Activated CD4-positive, alpha-beta memory T cell treated with anti-CD3 and anti-CD28 coated beads, Interleukin-2, amount 10 ng/mL, durations not matched to agents 7 days and 5 days (primary cell): ENCODE measurements around the gene FAM184B. TPM values are rescaled to one million over a fixed set of nuclear protein-coding genes. Genes with fewer than 3 reads are reported as not detected.

ENCODE experiments used
- CTCF ChIA-PET: fragments of 350-600 bp; sonication (Branson Sonifier 250); formaldehyde crosslinking; loops from one replicate; lab custom pipeline; 2021; ENCODE audit warnings: antibody characterized with exemption, inconsistent platforms; lab: Charles Lee
- POLR2A ChIA-PET: fragments of 350-600 bp; sonication (Branson Sonifier 250); formaldehyde crosslinking; loops from one replicate; lab custom pipeline; 2021; ENCODE audit warnings: antibody characterized with exemption; lab: Charles Lee
- DNase-seq: peaks from one replicate; pipeline ENCODE4 v3.0.0-alpha.2; 2020
- H3K27ac Mint-ChIP-seq: one replicate; pipeline ENCODE4 v1.8.0; 2021; ENCODE audit warnings: mild to moderate bottlenecking, mixed read lengths
- H3K27me3 Mint-ChIP-seq: one replicate; pipeline ENCODE4 v1.8.0; 2021; ENCODE audit warnings: mixed read lengths
- H3K36me3 Mint-ChIP-seq: one replicate; pipeline ENCODE4 v1.8.0; 2021; ENCODE audit warnings: low read depth, mixed read lengths
- H3K4me1 Mint-ChIP-seq: one replicate; pipeline ENCODE4 v1.8.0; 2021; ENCODE audit warnings: mixed read lengths
- H3K4me3 Mint-ChIP-seq: one replicate; pipeline ENCODE4 v1.8.0; 2021; ENCODE audit warnings: mild to moderate bottlenecking, mixed read lengths
- H3K9me3 Mint-ChIP-seq: one replicate; pipeline ENCODE4 v1.8.0; 2021; ENCODE audit warnings: mixed read lengths
- total RNA-seq, 2 experiments: library from RNA; stranded (reverse); gene quantifications; one replicate each; pipeline ENCODE4 v1.2.3, GENCODE V29; 2021

FAM184B gene
- not detected for total RNA-seq

- H3K27ac Mint-ChIP-seq = no peak within 1 kb of the TSS
- H3K4me1 Mint-ChIP-seq = peaks cover 10% of the 10 kb centered on the region
- no peaks in the 10 kb centered on the region for H3K36me3 Mint-ChIP-seq
- CTCF ChIA-PET = no interaction called here
- H3K27me3 Mint-ChIP-seq = peaks cover 40% of the 10 kb centered on the region
- POLR2A ChIA-PET = no interaction called here
- H3K4me3 Mint-ChIP-seq = no peak within 1 kb of the TSS
- DNase-seq = no peak
- H3K9me3 Mint-ChIP-seq = no peaks in the 10 kb centered on the region
Measured at GRCh38 chr4:17781300-17782287, at the start of gene FAM184B. Gene FAM184B, minus strand, starts transcription at chr4:17781621. Its CDS starts 322 bp downstream, at chr4:17781299.

- POLR2A ChIA-PET = no interaction called here
- Mint-ChIP-seq H3K27me3 (no peaks in the 10 kb centered on the region), H3K4me3 (no peak overlapping the region), H3K4me1 (peaks cover 32% of the 10 kb centered on the region), H3K9me3 (no peaks in the 10 kb centered on the region), H3K36me3 (peaks cover 66% of the 10 kb centered on the region), H3K27ac (no peak overlapping the region)
- CTCF ChIA-PET = no interaction called here
- DNase-seq = no peak
Measured at GRCh38 chr4:17823871-17824669, 42.6 kb upstream of the FAM184B start.

DNA sequence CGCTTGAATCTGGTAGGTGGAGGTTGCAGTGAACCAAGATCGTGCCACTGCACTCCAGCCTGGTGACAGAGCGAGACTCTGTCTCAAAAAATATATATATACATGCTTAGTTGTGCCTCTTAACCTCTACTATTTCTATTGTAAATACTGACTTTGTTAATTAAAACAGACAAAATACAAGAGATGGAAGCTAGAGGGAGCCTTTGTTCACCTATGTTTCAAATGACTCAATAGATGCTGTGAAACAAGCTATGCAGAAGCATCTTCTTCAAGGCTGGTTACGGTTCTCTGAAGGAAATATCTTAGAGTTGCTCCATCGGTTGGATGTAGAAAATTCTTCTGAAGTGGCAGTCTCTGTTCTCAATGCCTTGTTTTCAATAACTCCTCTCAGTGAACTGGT, 35.6 kb upstream of the FAM184B start:
- no peaks in the 10 kb centered on the region for H3K9me3 Mint-ChIP-seq
- peaks cover 72% of the 10 kb centered on the region for H3K36me3 Mint-ChIP-seq
- H3K4me3 Mint-ChIP-seq = no peak overlapping the region
- no peaks in the 10 kb centered on the region for H3K27me3 Mint-ChIP-seq
- DNase-seq = no peak
- ChIA-PET POLR2A (interaction anchor here (0.7 to 2.7 kb wide), 10 partner anchors 8 to 776 kb away, joined by 3 to 11 read pairs (median 4); partner anchors contain the start of genes LAP3 and MED28), CTCF (interaction anchor here (0.5 to 3.4 kb wide), 27 partner anchors 9 to 778 kb away, joined by 3 to 31 read pairs (median 3); no protein-coding TSS in a partner anchor)
- peaks cover 55% of the 10 kb centered on the region for H3K4me1 Mint-ChIP-seq
- H3K27ac Mint-ChIP-seq = peak overlapping the region; percentile 74

DNA sequence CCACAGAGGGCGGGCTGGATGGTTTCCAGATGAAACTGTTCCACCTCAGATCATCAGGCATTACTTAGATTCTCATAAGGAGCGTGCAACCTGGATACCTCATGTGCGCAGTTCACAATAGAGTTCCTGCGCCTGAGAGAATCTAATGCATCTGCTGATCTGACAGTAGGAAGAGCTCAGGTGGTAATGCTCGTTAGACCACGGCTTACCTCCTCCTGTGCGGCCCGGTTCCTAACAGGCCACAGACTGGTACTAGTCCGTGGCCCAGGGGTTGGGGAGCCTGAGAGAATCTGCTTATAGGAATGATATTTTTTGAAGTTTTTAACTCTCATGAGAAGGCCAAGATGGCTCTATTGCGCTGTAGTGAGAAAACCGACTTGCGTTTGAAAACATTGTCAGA, 34.7 kb upstream of the FAM184B start:
- H3K36me3 Mint-ChIP-seq = peaks cover 75% of the 10 kb centered on the region
- no peaks in the 10 kb centered on the region for H3K27me3 Mint-ChIP-seq
- no peaks in the 10 kb centered on the region for H3K9me3 Mint-ChIP-seq
- CTCF ChIA-PET = interaction anchor here (0.5 to 3.4 kb wide), 12 partner anchors 9 to 779 kb away, joined by 3 to 31 read pairs (median 8); no protein-coding TSS in a partner anchor
- H3K27ac Mint-ChIP-seq = peak overlapping the region; percentile 1
- DNase-seq = no peak
- peaks cover 53% of the 10 kb centered on the region for H3K4me1 Mint-ChIP-seq
- no peak overlapping the region for H3K4me3 Mint-ChIP-seq
- POLR2A ChIA-PET = interaction anchor here (1.3 to 2.7 kb wide), 4 partner anchors 11 to 777 kb away, joined by 3 to 11 read pairs (median 7); partner anchors contain the start of genes LAP3 and MED28

GRCh38 chr4:17814140-17814539, 32.7 kb upstream of the FAM184B start:
- H3K27ac Mint-ChIP-seq = peak overlapping the region; percentile 64
- POLR2A ChIA-PET = no interaction called here
- no peak overlapping the region for H3K4me3 Mint-ChIP-seq
- H3K9me3 Mint-ChIP-seq = no peaks in the 10 kb centered on the region
- CTCF ChIA-PET = no interaction called here
- H3K4me1 Mint-ChIP-seq = peaks cover 49% of the 10 kb centered on the region
- peaks cover 77% of the 10 kb centered on the region for H3K36me3 Mint-ChIP-seq
- H3K27me3 Mint-ChIP-seq = no peaks in the 10 kb centered on the region
- DNase-seq = no peak

DNA sequence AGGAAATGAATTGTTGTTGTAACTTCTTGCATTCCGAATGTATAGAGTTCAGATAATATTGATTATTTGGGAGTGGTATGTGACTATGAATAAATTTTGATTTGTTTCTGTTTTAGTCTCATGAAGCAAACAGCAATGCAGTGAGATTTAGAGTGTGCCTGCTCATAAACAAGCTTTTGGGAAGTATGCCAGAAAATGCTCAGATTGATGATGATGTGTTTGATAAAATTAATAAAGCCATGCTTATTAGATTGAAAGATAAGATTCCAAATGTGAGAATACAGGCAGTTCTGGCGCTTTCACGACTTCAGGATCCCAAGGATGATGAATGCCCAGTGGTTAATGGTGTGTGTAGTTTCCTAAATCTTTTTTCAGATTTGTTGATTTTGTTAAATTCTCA, 31.4 kb upstream of the FAM184B start:
- no peak for DNase-seq
- Mint-ChIP-seq H3K36me3 (peaks cover 80% of the 10 kb centered on the region), H3K27ac (peak overlapping the region; percentile 59), H3K4me1 (peaks cover 55% of the 10 kb centered on the region), H3K4me3 (peak overlapping the region; percentile 91), H3K9me3 (no peaks in the 10 kb centered on the region), H3K27me3 (no peaks in the 10 kb centered on the region)
- CTCF ChIA-PET = no interaction called here
- POLR2A ChIA-PET = interaction anchor here (1.3 to 6.2 kb wide), 3 partner anchors 15 to 198 kb away, joined by 3 to 64 read pairs (median 3); partner anchors contain the start of gene MED28

DNA sequence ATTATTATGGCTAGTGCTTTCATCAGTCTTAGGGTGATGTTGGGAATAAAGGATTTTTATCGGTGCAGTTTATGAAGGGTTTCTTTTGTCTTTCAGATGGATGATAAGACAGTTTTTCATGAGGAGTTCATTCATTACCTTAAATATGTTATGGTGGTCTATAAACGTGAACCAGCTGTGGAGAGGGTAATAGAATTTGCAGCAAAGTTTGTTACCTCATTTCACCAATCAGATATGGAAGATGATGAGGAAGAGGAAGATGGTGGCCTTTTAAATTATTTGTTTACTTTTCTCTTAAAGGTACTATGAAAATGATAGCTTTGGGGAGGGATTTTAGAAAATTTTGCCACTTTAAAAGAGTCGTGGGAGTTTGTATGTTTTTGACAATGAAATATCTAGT, 30.7 kb upstream of the FAM184B start:
- H3K36me3 Mint-ChIP-seq = peaks cover 80% of the 10 kb centered on the region
- CTCF ChIA-PET = no interaction called here
- DNase-seq = no peak
- peak overlapping the region; percentile 96 for H3K27ac Mint-ChIP-seq
- POLR2A ChIA-PET = interaction anchor here (1.3 to 6.2 kb wide), 5 partner anchors 14 to 263 kb away, joined by 3 to 76 read pairs (median 14); partner anchors contain the start of genes LAP3 and MED28
- no peaks in the 10 kb centered on the region for H3K27me3 Mint-ChIP-seq
- peaks cover 55% of the 10 kb centered on the region for H3K4me1 Mint-ChIP-seq
- H3K4me3 Mint-ChIP-seq = peak overlapping the region; percentile 91
- no peaks in the 10 kb centered on the region for H3K9me3 Mint-ChIP-seq

GRCh38 chr4:17811078-17811603, 29.7 kb upstream of the FAM184B start:
- ChIA-PET CTCF (interaction anchor here (1.4 to 4.2 kb wide), 5 partner anchors 12 to 263 kb away, joined by 7 to 44 read pairs (median 9); partner anchors contain the start of genes LAP3 and MED28), POLR2A (interaction anchor here (0.8 to 6.2 kb wide), 17 partner anchors 9 to 299 kb away, joined by 3 to 76 read pairs (median 6); partner anchors contain the start of genes LAP3, LCORL, MED28 and QDPR)
- Mint-ChIP-seq H3K9me3 (no peaks in the 10 kb centered on the region), H3K36me3 (peaks cover 76% of the 10 kb centered on the region), H3K4me3 (peak overlapping the region; percentile 91), H3K27ac (peak overlapping the region; percentile 96), H3K27me3 (no peaks in the 10 kb centered on the region), H3K4me1 (peaks cover 55% of the 10 kb centered on the region)
- peak; percentile 51 for DNase-seq

DNA sequence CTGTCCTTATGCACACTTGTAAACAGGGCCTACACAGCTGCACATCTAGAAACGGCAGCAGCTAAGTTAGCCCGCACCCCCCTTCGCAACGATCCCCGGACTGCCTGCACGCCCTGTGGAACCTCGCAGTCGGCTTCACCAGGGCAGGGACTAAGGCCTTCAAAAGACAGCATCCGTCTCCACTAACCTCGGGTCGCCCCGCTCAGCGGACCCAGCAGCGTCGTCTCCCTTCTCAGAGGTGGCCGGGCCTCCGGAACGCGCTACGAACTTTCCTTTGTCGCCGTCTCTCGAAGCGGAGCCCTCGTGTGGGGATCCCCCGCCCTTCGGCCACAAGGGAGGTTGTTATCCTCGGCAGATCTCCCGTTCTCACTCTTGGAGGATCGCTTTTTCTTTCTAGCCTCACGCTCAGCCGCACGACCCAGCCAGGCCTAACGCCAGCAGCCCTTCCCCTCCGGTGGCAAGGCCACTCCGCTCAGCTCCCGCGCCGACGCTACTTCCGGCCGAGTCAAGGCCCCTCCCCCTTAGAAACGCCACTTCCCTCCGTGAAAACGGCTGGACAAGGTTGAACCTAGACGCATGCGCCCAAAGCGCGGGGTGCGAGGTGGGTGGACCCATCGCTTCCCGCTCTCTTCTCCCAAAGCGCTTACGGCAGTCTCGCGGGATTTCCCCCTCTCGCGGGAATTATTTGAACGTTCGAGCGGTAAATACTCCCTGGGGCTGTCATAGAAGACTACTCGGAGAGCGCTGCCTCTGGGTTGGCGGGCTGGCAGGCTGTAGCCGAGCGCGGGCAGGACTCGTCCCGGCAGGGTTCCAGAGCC, 29.0 kb upstream of the FAM184B start, which contains the start of the genes DCAF16 and NCAPG:
Gene DCAF16 (minus strand): TSS at position 498 of the 818 bp plus-strand sequence. CDS start 6,616 bp downstream, outside the sequence.
Gene NCAPG (plus strand): TSS at position 720 of the 818 bp plus-strand sequence. CDS start 99 bp downstream, outside the sequence.
- DNase-seq = peak; percentile 99
- CTCF ChIA-PET = interaction anchor here (1.4 to 4.2 kb wide), 6 partner anchors 12 to 262 kb away, joined by 4 to 44 read pairs (median 8); partner anchors contain the start of genes LAP3 and MED28

DNA sequence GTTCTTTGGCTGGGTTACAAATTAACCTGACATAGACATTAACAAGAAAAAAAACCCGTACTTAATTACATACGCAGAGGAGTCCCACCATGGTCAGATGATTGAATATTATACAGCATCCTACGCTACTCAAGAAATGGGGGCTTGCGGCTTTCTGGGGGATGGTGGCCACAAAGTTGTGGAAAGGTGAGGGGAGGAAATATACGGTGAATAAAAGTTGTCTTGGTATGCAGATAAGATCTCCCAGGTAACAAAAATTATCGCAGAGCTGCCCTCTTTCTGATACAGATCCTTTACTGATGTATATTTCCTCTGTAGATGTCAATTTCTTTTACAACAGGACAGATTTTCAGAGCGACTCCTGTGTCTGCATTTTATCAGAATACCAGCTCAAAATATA, 28.2 kb upstream of the FAM184B start:
- Mint-ChIP-seq H3K4me3 (peak overlapping the region; percentile 91), H3K27me3 (no peaks in the 10 kb centered on the region), H3K27ac (peak overlapping the region; percentile 96), H3K9me3 (no peaks in the 10 kb centered on the region), H3K36me3 (peaks cover 67% of the 10 kb centered on the region), H3K4me1 (peaks cover 52% of the 10 kb centered on the region)
- DNase-seq = no peak
- CTCF ChIA-PET = interaction anchor here (0.8 to 4.2 kb wide), 9 partner anchors 11 to 319 kb away, joined by 3 to 44 read pairs (median 7); partner anchors contain the start of genes LAP3 and MED28
- POLR2A ChIA-PET = interaction anchor here (0.9 to 6.2 kb wide), 18 partner anchors 11 to 262 kb away, joined by 3 to 76 read pairs (median 5); partner anchors contain the start of genes LAP3, LCORL and MED28

More for the DNA sequence above, 29.0 kb upstream of the FAM184B start, which contains the start of the genes DCAF16 and NCAPG:
- Mint-ChIP-seq H3K4me1 (peaks cover 57% of the 10 kb centered on the region), H3K27ac (peak within 1 kb of the TSS; percentile 96), H3K27me3 (no peaks in the 10 kb centered on the region), H3K36me3 (peaks cover 72% of the 10 kb centered on the region), H3K4me3 (peak within 1 kb of the TSS; percentile 91), H3K9me3 (no peaks in the 10 kb centered on the region)
- POLR2A ChIA-PET = interaction anchor here (0.6 to 6.2 kb wide), 26 partner anchors 10 to 298 kb away, joined by 3 to 76 read pairs (median 4); partner anchors contain the start of genes LAP3, LCORL, MED28 and QDPR

DNA sequence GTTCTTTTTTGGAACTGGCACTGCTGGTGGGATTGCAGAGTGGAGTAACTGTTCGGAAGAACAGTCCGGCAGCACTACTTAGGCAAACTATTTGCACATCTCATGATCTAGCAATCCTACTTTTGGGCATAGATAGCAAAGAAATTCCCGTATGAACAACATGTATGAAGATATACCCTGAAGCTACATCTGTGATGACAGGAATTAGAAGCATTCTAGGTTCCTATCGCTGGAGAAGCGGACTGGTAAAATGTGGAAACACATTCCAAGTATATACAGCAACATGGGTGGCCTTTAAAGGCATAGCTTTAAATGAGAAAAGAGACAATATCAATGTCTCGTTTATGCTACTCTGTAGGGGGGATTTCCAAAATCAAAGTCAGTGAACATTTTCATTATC, 26.0 kb upstream of the FAM184B start:
- ChIA-PET POLR2A (interaction anchor here (0.8 to 6.2 kb wide), 3 partner anchors 193 to 262 kb away, joined by 3 to 76 read pairs (median 64); partner anchors contain the start of genes LAP3 and MED28), CTCF (interaction anchor here (0.6 to 4.9 kb wide), 5 partner anchors 9 to 483 kb away, joined by 3 to 44 read pairs (median 25); no protein-coding TSS in a partner anchor)
- no peak for DNase-seq
- Mint-ChIP-seq H3K36me3 (peaks cover 73% of the 10 kb centered on the region), H3K9me3 (no peaks in the 10 kb centered on the region), H3K4me3 (peak overlapping the region; percentile 91), H3K27ac (no peak overlapping the region), H3K27me3 (no peaks in the 10 kb centered on the region), H3K4me1 (peaks cover 43% of the 10 kb centered on the region)
